HEK293 (cell line): ENCODE data around the gene ADRA1B.

Experiments used
- KLF10 ChIP-seq: fragments of 450-650 bp; IDR thresholded peaks from 2 replicates; pipeline ENCODE4 v1.5.1; 2018; ENCODE audit warnings: missing biosample characterization, mild to moderate bottlenecking, missing genetic modification characterization
- TF ChIP-seq, protein P1 (sequence below): fragments of 450-650 bp; formaldehyde crosslinking; IDR thresholded peaks from 2 replicates; pipeline ENCODE4 v1.5.1; 2016; ENCODE audit warnings: missing biosample characterization, missing genetic modification characterization

DNA sequence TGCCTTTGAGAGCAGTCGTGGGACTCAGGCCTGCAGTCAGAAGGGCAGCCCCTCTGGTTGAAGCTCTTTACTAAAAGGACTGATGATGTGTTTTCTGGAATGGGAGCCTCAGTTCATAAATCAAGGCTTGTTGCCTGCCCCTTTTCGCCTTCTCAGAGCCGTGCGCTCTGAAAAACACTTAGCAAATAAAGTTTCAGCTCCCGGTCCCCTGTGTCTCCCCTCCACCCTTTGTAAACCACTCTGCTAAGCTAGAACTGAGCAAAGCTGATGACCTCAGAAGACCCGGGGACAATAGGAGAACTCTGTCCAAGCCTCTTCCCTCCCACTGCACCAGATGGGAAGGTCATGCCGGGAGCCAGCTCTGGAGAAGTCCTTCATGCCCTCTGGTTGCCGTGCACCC is 39.3 kb upstream of the ADRA1B start:
- no peak for TF ChIP-seq KLF10
- TF ChIP-seq, protein P1, sequence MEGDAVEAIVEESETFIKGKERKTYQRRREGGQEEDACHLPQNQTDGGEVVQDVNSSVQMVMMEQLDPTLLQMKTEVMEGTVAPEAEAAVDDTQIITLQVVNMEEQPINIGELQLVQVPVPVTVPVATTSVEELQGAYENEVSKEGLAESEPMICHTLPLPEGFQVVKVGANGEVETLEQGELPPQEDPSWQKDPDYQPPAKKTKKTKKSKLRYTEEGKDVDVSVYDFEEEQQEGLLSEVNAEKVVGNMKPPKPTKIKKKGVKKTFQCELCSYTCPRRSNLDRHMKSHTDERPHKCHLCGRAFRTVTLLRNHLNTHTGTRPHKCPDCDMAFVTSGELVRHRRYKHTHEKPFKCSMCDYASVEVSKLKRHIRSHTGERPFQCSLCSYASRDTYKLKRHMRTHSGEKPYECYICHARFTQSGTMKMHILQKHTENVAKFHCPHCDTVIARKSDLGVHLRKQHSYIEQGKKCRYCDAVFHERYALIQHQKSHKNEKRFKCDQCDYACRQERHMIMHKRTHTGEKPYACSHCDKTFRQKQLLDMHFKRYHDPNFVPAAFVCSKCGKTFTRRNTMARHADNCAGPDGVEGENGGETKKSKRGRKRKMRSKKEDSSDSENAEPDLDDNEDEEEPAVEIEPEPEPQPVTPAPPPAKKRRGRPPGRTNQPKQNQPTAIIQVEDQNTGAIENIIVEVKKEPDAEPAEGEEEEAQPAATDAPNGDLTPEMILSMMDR (tag by site-specific recombination), result no peak
